HG03103 (cell line): ENCODE results near the gene STEAP1B.
"Not testable (repeated sequence)": the region's sequence is repeated elsewhere in the genome, so short reads cannot be mapped to it uniquely, and the experiment has no call there.

ENCODE experiments used
- ATAC-seq: cut with Tn5 transposase; IDR thresholded peaks from one replicate; pipeline ENCODE4 v1.9.1; 2021; ENCODE audit warnings: low read depth; ENCODE audit not compliant: unreplicated experiment

Gene STEAP1B

GRCh38 chr7:22460363-22460988 lies 39.5 kb downstream of the STEAP1B start:
- ATAC-seq: no peak

- ATAC-seq: no peak
These were observed 42.5 kb downstream of the STEAP1B start for GRCh38 chr7:22457471-22457870.

- ATAC-seq: no peak
These were observed 45.5 kb downstream of the STEAP1B start for GRCh38 chr7:22454446-22454845.

- no peak for ATAC-seq
These were observed 46.9 kb downstream of the STEAP1B start for GRCh38 chr7:22452960-22453558.

- no peak for ATAC-seq
These were observed 47.6 kb downstream of the STEAP1B start for GRCh38 chr7:22452142-22452959.

GRCh38 chr7:22450013-22450412 lies 50.0 kb downstream of the STEAP1B start:
- ATAC-seq: not testable (repeated sequence)

- ATAC-seq: peak; percentile 81
These were observed 52.2 kb downstream of the STEAP1B start for GRCh38 chr7:22447762-22448161.

GRCh38 chr7:22447008-22447407 lies 53.0 kb downstream of the STEAP1B start:
- peak; percentile 31 for ATAC-seq

- no peak for ATAC-seq
These were observed 54.1 kb downstream of the STEAP1B start for GRCh38 chr7:22445853-22446252.

GRCh38 chr7:22445140-22445743 lies 54.7 kb downstream of the STEAP1B start:
- no peak for ATAC-seq

- no peak for ATAC-seq
These were observed 55.6 kb downstream of the STEAP1B start for GRCh38 chr7:22444181-22444971.

GRCh38 chr7:22443370-22444180 lies 56.4 kb downstream of the STEAP1B start:
- ATAC-seq: no peak

GRCh38 chr7:22442882-22443369 lies 57.1 kb downstream of the STEAP1B start:
- no peak for ATAC-seq

GRCh38 chr7:22442187-22442881 lies 57.7 kb downstream of the STEAP1B start:
- no peak for ATAC-seq

GRCh38 chr7:22441157-22441556 lies 58.8 kb downstream of the STEAP1B start:
- no peak for ATAC-seq

GRCh38 chr7:22438994-22439393 lies 61.0 kb downstream of the STEAP1B start:
- ATAC-seq: peak; percentile 53

- not testable (repeated sequence) for ATAC-seq
These were observed 63.4 kb downstream of the STEAP1B start for GRCh38 chr7:22436552-22436951.

- no peak for ATAC-seq
These were observed 64.3 kb downstream of the STEAP1B start for GRCh38 chr7:22435720-22436119.

GRCh38 chr7:22435105-22435504 lies 64.9 kb downstream of the STEAP1B start:
- ATAC-seq: peak; percentile 77
